Type B pancreatic cell (in vitro differentiated cells): ENCODE measurements around the gene PIGB. TPM values are rescaled to one million over a fixed set of nuclear protein-coding genes. Genes with fewer than 3 reads are reported as not detected.

ENCODE experiments used
- DNase-seq: peaks from one replicate; pipeline ENCODE4 v3.0.0; 2021; ENCODE audit warnings: mixed read lengths; ENCODE audit not compliant: unreplicated experiment; ENCODE audit errors: extremely low spot score
- H3K27ac Mint-ChIP-seq: 2 replicates; pipeline ENCODE4 v1.8.0; 2021; ENCODE audit warnings: mild to moderate bottlenecking, mixed read lengths
- H3K27me3 Mint-ChIP-seq: 2 replicates; pipeline ENCODE4 v1.8.0; 2021; ENCODE audit warnings: mixed read lengths
- H3K36me3 Mint-ChIP-seq: 2 replicates; pipeline ENCODE4 v1.8.0; 2021; ENCODE audit warnings: mixed read lengths
- H3K4me1 Mint-ChIP-seq: one replicate; pipeline ENCODE4 v1.8.0; 2021; ENCODE audit warnings: mixed read lengths; ENCODE audit not compliant: unreplicated experiment
- H3K4me3 Mint-ChIP-seq: 2 replicates; pipeline ENCODE4 v1.8.0; 2021; ENCODE audit warnings: mild to moderate bottlenecking, mixed read lengths
- H3K9me3 Mint-ChIP-seq: 2 replicates; pipeline ENCODE4 v1.8.0; 2021; ENCODE audit warnings: mixed read lengths
- total RNA-seq: library from RNA; stranded (reverse); gene quantifications from 2 replicates; pipeline ENCODE4 v1.2.1, GENCODE V29; 2021; ENCODE audit warnings: low replicate concordance
- TF ChIP-seq, protein P1 (sequence below): fragments of 200-600 bp; sonication (generic); conservative IDR thresholded peaks from 2 replicates; pipeline ENCODE4 v1.5.0; 2021; ENCODE audit warnings: antibody characterized with exemption, mild to moderate bottlenecking

The PIGB gene
- total RNA-seq, 1 donor from 2014 or later, result 10.2 TPM

- Mint-ChIP-seq H3K27ac (no peak overlapping the region), H3K27me3 (no peaks in the 10 kb centered on the region), H3K4me1 (no peaks in the 10 kb centered on the region), H3K36me3 (peaks cover 4% of the 10 kb centered on the region), H3K4me3 (no peak overlapping the region), H3K9me3 (no peaks in the 10 kb centered on the region)
- TF ChIP-seq, protein P1, sequence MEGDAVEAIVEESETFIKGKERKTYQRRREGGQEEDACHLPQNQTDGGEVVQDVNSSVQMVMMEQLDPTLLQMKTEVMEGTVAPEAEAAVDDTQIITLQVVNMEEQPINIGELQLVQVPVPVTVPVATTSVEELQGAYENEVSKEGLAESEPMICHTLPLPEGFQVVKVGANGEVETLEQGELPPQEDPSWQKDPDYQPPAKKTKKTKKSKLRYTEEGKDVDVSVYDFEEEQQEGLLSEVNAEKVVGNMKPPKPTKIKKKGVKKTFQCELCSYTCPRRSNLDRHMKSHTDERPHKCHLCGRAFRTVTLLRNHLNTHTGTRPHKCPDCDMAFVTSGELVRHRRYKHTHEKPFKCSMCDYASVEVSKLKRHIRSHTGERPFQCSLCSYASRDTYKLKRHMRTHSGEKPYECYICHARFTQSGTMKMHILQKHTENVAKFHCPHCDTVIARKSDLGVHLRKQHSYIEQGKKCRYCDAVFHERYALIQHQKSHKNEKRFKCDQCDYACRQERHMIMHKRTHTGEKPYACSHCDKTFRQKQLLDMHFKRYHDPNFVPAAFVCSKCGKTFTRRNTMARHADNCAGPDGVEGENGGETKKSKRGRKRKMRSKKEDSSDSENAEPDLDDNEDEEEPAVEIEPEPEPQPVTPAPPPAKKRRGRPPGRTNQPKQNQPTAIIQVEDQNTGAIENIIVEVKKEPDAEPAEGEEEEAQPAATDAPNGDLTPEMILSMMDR, result no peak
- DNase-seq, result no peak
Measured at GRCh38 chr15:55366981-55367380, 48.0 kb downstream of the PIGB start.

GRCh38 chr15:55372701-55373440, 53.8 kb downstream of the PIGB start:
- no peak for DNase-seq
- TF ChIP-seq, protein P1, result no peak
- Mint-ChIP-seq H3K4me1 (no peaks in the 10 kb centered on the region), H3K27me3 (no peaks in the 10 kb centered on the region), H3K27ac (no peak overlapping the region), H3K36me3 (peaks cover 7% of the 10 kb centered on the region), H3K4me3 (no peak overlapping the region), H3K9me3 (no peaks in the 10 kb centered on the region)

GRCh38 chr15:55379095-55379494, 60.1 kb downstream of the PIGB start:
- Mint-ChIP-seq H3K4me1 (no peaks in the 10 kb centered on the region), H3K9me3 (no peaks in the 10 kb centered on the region), H3K4me3 (no peak overlapping the region), H3K27ac (no peak overlapping the region), H3K27me3 (no peaks in the 10 kb centered on the region), H3K36me3 (peaks cover 13% of the 10 kb centered on the region)
- no peak for DNase-seq
- TF ChIP-seq, protein P1, result no peak

DNA sequence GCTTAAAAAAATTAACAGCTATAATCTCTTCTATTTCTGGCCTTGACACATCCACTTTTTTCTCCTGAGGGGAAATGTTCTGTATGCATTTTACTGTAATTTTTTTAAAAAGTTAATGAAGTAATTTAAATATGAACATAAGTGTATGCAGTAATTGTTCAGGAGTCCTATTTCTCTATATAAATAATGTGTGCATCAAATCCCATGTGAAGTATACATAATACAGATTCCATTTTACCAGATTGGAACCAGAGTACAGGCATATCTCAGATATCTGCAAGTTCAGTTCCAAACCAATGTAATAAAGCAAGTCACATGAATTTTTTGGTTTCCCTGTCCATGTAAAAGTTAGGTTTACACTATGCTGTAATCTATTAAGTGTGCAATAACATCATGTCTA, 62.6 kb downstream of the PIGB start:
- TF ChIP-seq, protein P1, result no peak
- Mint-ChIP-seq H3K27ac (no peak overlapping the region), H3K4me1 (no peaks in the 10 kb centered on the region), H3K9me3 (no peaks in the 10 kb centered on the region), H3K36me3 (peaks cover 15% of the 10 kb centered on the region), H3K4me3 (no peak overlapping the region), H3K27me3 (no peaks in the 10 kb centered on the region)
- DNase-seq, result no peak

DNA sequence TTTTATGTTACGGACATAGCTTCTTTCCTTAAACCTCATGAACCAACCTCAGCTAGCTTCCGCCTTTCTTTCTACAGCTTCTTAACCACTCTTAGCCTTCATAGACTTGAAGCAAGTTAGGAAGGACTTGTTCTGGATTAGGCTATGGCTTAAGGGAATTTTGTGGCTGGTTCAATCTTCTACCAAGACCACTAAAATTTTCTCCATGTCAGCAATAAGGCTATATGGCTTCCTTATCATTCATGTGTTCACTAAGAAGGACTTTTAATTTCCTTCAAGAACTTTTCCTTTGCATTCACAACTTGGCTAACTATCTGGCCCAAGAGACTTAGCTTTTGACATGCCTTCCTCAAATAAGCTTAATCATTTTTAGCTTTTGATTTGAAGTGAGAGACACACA, 64.7 kb downstream of the PIGB start:
- TF ChIP-seq, protein P1, result no peak
- Mint-ChIP-seq H3K27ac (no peak overlapping the region), H3K4me3 (no peak overlapping the region), H3K27me3 (no peaks in the 10 kb centered on the region), H3K36me3 (peaks cover 20% of the 10 kb centered on the region), H3K4me1 (no peaks in the 10 kb centered on the region), H3K9me3 (no peaks in the 10 kb centered on the region)
- no peak for DNase-seq
